ENCODE measurements around the gene FAM131C.
"Not testable (repeated sequence)": the region's sequence is repeated elsewhere in the genome, so short reads cannot be mapped to it uniquely, and the experiment has no call there.

The FAM131C gene

GRCh38 chr1:16107039-16107438, 33.6 kb upstream of the FAM131C start:
- H3K4me3 ChIP-seq (ENCODE audit: low read depth in 1 of 5, low read length in 5 of 5); H3K27ac ChIP-seq (ENCODE audit: low read depth, low read length); H3K27me3 ChIP-seq (ENCODE audit: control insufficient read depth in 5 of 5, insufficient read depth in 4 of 5, low read length in 5 of 5); H3K36me3 ChIP-seq (ENCODE audit: control insufficient read depth in 5 of 5, insufficient read depth in 5 of 5, low read length in 5 of 5); H3K9ac ChIP-seq (ENCODE audit: low read length in 5 of 5): not testable (repeated sequence)
- H3K9me3 ChIP-seq (ENCODE audit: control insufficient read depth in 5 of 5, low read length in 5 of 5), result peaks cover 0 to 12% (median 10%) of the 10 kb centered on the region in 5 donors
- H3K4me1 ChIP-seq (ENCODE audit: control insufficient read depth in 5 of 5, insufficient read depth in 5 of 5, low read length in 5 of 5), result peaks cover under 1 to 13% (median 8%) of the 10 kb centered on the region in 5 donors

GRCh38 chr1:16101623-16102022, 28.2 kb upstream of the FAM131C start:
- Histone ChIP-seq H3K36me3 (ENCODE audit: control insufficient read depth in 5 of 5, insufficient read depth in 5 of 5, low read length in 5 of 5) (no peaks in the 10 kb centered on the region), H3K27me3 (ENCODE audit: control insufficient read depth in 5 of 5, insufficient read depth in 4 of 5, low read length in 5 of 5) (no peaks in the 10 kb centered on the region), H3K4me1 (ENCODE audit: control insufficient read depth in 5 of 5, insufficient read depth in 5 of 5, low read length in 5 of 5) (no peaks in the 10 kb centered on the region)

GRCh38 chr1:16099412-16099811, 26.0 kb upstream of the FAM131C start:
- Histone ChIP-seq H3K4me1 (ENCODE audit: control insufficient read depth in 5 of 5, insufficient read depth in 5 of 5, low read length in 5 of 5) (peaks cover 0 to 5% (median 0%) of the 10 kb centered on the region in 5 donors), H3K9me3 (ENCODE audit: control insufficient read depth in 5 of 5, low read length in 5 of 5) (no peaks in the 10 kb centered on the region), H3K4me3 (ENCODE audit: low read depth in 1 of 5, low read length in 5 of 5) (no peak overlapping the region), H3K9ac (ENCODE audit: low read length in 5 of 5) (no peak overlapping the region), H3K27me3 (ENCODE audit: control insufficient read depth in 5 of 5, insufficient read depth in 4 of 5, low read length in 5 of 5) (peaks cover 0 to 3% (median 0%) of the 10 kb centered on the region in 5 donors), H3K36me3 (ENCODE audit: control insufficient read depth in 5 of 5, insufficient read depth in 5 of 5, low read length in 5 of 5) (no peaks in the 10 kb centered on the region), H3K27ac (ENCODE audit: low read depth, low read length) (no peak overlapping the region)

More at GRCh38 chr1:16101623-16102022, 28.2 kb upstream of the FAM131C start:
- Histone ChIP-seq H3K9ac (ENCODE audit: low read length in 5 of 5) (no peak overlapping the region), H3K27ac (ENCODE audit: low read depth, low read length) (no peak overlapping the region), H3K4me3 (ENCODE audit: low read depth in 1 of 5, low read length in 5 of 5) (no peak overlapping the region), H3K9me3 (ENCODE audit: control insufficient read depth in 5 of 5, low read length in 5 of 5) (no peaks in the 10 kb centered on the region)

- Histone ChIP-seq H3K4me3 (ENCODE audit: low read depth in 1 of 5, low read length in 5 of 5) (no peak overlapping the region), H3K27me3 (ENCODE audit: control insufficient read depth in 5 of 5, insufficient read depth in 4 of 5, low read length in 5 of 5) (peaks cover 0 to 3% (median 0%) of the 10 kb centered on the region in 5 donors), H3K36me3 (ENCODE audit: control insufficient read depth in 5 of 5, insufficient read depth in 5 of 5, low read length in 5 of 5) (no peaks in the 10 kb centered on the region), H3K9ac (ENCODE audit: low read length in 5 of 5) (no peak overlapping the region), H3K9me3 (ENCODE audit: control insufficient read depth in 5 of 5, low read length in 5 of 5) (no peaks in the 10 kb centered on the region), H3K27ac (ENCODE audit: low read depth, low read length) (no peak overlapping the region), H3K4me1 (ENCODE audit: control insufficient read depth in 5 of 5, insufficient read depth in 5 of 5, low read length in 5 of 5) (peaks cover 0 to 5% (median 0%) of the 10 kb centered on the region in 5 donors)
Observed at GRCh38 chr1:16095447-16095846, 22.0 kb upstream of the FAM131C start.

GRCh38 chr1:16094453-16095158, 21.2 kb upstream of the FAM131C start:
- Histone ChIP-seq H3K27ac (ENCODE audit: low read depth, low read length) (no peak overlapping the region), H3K4me1 (ENCODE audit: control insufficient read depth in 5 of 5, insufficient read depth in 5 of 5, low read length in 5 of 5) (peaks cover 0 to 5% (median 0%) of the 10 kb centered on the region in 5 donors), H3K4me3 (ENCODE audit: low read depth in 1 of 5, low read length in 5 of 5) (no peak overlapping the region), H3K9me3 (ENCODE audit: control insufficient read depth in 5 of 5, low read length in 5 of 5) (no peaks in the 10 kb centered on the region), H3K27me3 (ENCODE audit: control insufficient read depth in 5 of 5, insufficient read depth in 4 of 5, low read length in 5 of 5) (peaks cover 0 to 3% (median 0%) of the 10 kb centered on the region in 5 donors), H3K36me3 (ENCODE audit: control insufficient read depth in 5 of 5, insufficient read depth in 5 of 5, low read length in 5 of 5) (no peaks in the 10 kb centered on the region), H3K9ac (ENCODE audit: low read length in 5 of 5) (no peak overlapping the region)

GRCh38 chr1:16093611-16094010, 20.2 kb upstream of the FAM131C start:
- Histone ChIP-seq H3K9ac (ENCODE audit: low read length in 5 of 5) (no peak overlapping the region), H3K27ac (ENCODE audit: low read depth, low read length) (no peak overlapping the region), H3K27me3 (ENCODE audit: control insufficient read depth in 5 of 5, insufficient read depth in 4 of 5, low read length in 5 of 5) (peaks cover 0 to 3% (median 0%) of the 10 kb centered on the region in 5 donors), H3K4me1 (ENCODE audit: control insufficient read depth in 5 of 5, insufficient read depth in 5 of 5, low read length in 5 of 5) (peaks cover 0 to 9% (median 0%) of the 10 kb centered on the region in 5 donors), H3K4me3 (ENCODE audit: low read depth in 1 of 5, low read length in 5 of 5) (no peak overlapping the region), H3K36me3 (ENCODE audit: control insufficient read depth in 5 of 5, insufficient read depth in 5 of 5, low read length in 5 of 5) (no peaks in the 10 kb centered on the region), H3K9me3 (ENCODE audit: control insufficient read depth in 5 of 5, low read length in 5 of 5) (no peaks in the 10 kb centered on the region)

GRCh38 chr1:16092923-16093511, 19.6 kb upstream of the FAM131C start:
- Histone ChIP-seq H3K36me3 (ENCODE audit: control insufficient read depth in 5 of 5, insufficient read depth in 5 of 5, low read length in 5 of 5) (no peaks in the 10 kb centered on the region), H3K27me3 (ENCODE audit: control insufficient read depth in 5 of 5, insufficient read depth in 4 of 5, low read length in 5 of 5) (peaks cover 0 to 3% (median 0%) of the 10 kb centered on the region in 5 donors), H3K27ac (ENCODE audit: low read depth, low read length) (no peak overlapping the region), H3K9me3 (ENCODE audit: control insufficient read depth in 5 of 5, low read length in 5 of 5) (no peaks in the 10 kb centered on the region), H3K9ac (ENCODE audit: low read length in 5 of 5) (no peak overlapping the region), H3K4me3 (ENCODE audit: low read depth in 1 of 5, low read length in 5 of 5) (no peak overlapping the region), H3K4me1 (ENCODE audit: control insufficient read depth in 5 of 5, insufficient read depth in 5 of 5, low read length in 5 of 5) (peaks cover 0 to 15% (median 2%) of the 10 kb centered on the region in 5 donors)

GRCh38 chr1:16092097-16092922, 18.9 kb upstream of the FAM131C start:
- Histone ChIP-seq H3K36me3 (ENCODE audit: control insufficient read depth in 5 of 5, insufficient read depth in 5 of 5, low read length in 5 of 5) (no peaks in the 10 kb centered on the region), H3K9ac (ENCODE audit: low read length in 5 of 5) (no peak overlapping the region), H3K4me1 (ENCODE audit: control insufficient read depth in 5 of 5, insufficient read depth in 5 of 5, low read length in 5 of 5) (peaks cover 0 to 21% (median 7%) of the 10 kb centered on the region in 5 donors), H3K9me3 (ENCODE audit: control insufficient read depth in 5 of 5, low read length in 5 of 5) (no peaks in the 10 kb centered on the region), H3K4me3 (ENCODE audit: low read depth in 1 of 5, low read length in 5 of 5) (no peak overlapping the region), H3K27ac (ENCODE audit: low read depth, low read length) (no peak overlapping the region), H3K27me3 (ENCODE audit: control insufficient read depth in 5 of 5, insufficient read depth in 4 of 5, low read length in 5 of 5) (peaks cover 0 to 3% (median 0%) of the 10 kb centered on the region in 5 donors)

- Histone ChIP-seq H3K36me3 (ENCODE audit: control insufficient read depth in 5 of 5, insufficient read depth in 5 of 5, low read length in 5 of 5) (no peaks in the 10 kb centered on the region), H3K4me1 (ENCODE audit: control insufficient read depth in 5 of 5, insufficient read depth in 5 of 5, low read length in 5 of 5) (peaks cover 0 to 21% (median 7%) of the 10 kb centered on the region in 5 donors), H3K4me3 (ENCODE audit: low read depth in 1 of 5, low read length in 5 of 5) (no peak overlapping the region), H3K9ac (ENCODE audit: low read length in 5 of 5) (no peak overlapping the region), H3K27me3 (ENCODE audit: control insufficient read depth in 5 of 5, insufficient read depth in 4 of 5, low read length in 5 of 5) (peaks cover 0 to 3% (median 0%) of the 10 kb centered on the region in 5 donors), H3K27ac (ENCODE audit: low read depth, low read length) (no peak overlapping the region), H3K9me3 (ENCODE audit: control insufficient read depth in 5 of 5, low read length in 5 of 5) (no peaks in the 10 kb centered on the region)
Observed at GRCh38 chr1:16091296-16091695, 17.8 kb upstream of the FAM131C start.
